Cardiac fibroblast (primary cell): ENCODE data around the gene TTLL11.

Experiments used
- DNase-seq, 2 donors: peaks; one replicate each; pipeline versions ENCODE4 v3.0.0 to v3.0.0-alpha.2; 2010; ENCODE audit warnings: low read depth in 2 of 2
- H3K4me3 ChIP-seq, 2 donors: replicated peaks in 1 of 2; 1 replicate in 1 of 2; 2 replicates in 1 of 2; pipeline ENCODE4 v1.5.1; 2011; ENCODE audit warnings: low read depth in 2 of 2, low read length in 2 of 2, mild to moderate bottlenecking in 2 of 2, moderate library complexity in 1 of 2
- CTCF ChIP-seq: IDR thresholded peaks from one replicate; pipeline ENCODE4 v1.5.1; 2011; ENCODE audit warnings: low read depth, mild to moderate bottlenecking, low read length, inconsistent platforms

Gene TTLL11

GRCh38 chr9:121783521-121784507 is 309.3 kb downstream of the TTLL11 start:
- DNase-seq = no peak
- no peak overlapping the region for H3K4me3 ChIP-seq
- no peak for TF ChIP-seq CTCF

- DNase-seq = no peak
- H3K4me3 ChIP-seq = no peak overlapping the region
- no peak for TF ChIP-seq CTCF
These were observed 310.0 kb downstream of the TTLL11 start for GRCh38 chr9:121783111-121783510.

GRCh38 chr9:121782514-121783110 is 310.5 kb downstream of the TTLL11 start:
- TF ChIP-seq CTCF = no peak
- DNase-seq = no peak
- no peak overlapping the region for H3K4me3 ChIP-seq

GRCh38 chr9:121781701-121782464 is 311.2 kb downstream of the TTLL11 start:
- no peak overlapping the region for H3K4me3 ChIP-seq
- DNase-seq = no peak
- TF ChIP-seq CTCF = no peak

- no peak for DNase-seq
- H3K4me3 ChIP-seq = no peak overlapping the region
- TF ChIP-seq CTCF = no peak
These were observed 312.0 kb downstream of the TTLL11 start for GRCh38 chr9:121781145-121781548.

GRCh38 chr9:121780177-121781040 is 312.7 kb downstream of the TTLL11 start:
- no peak overlapping the region for H3K4me3 ChIP-seq
- TF ChIP-seq CTCF = no peak
- DNase-seq = no peak
